Endothelial cell (in vitro differentiated cells): ENCODE measurements around the gene CAPN1. TPM values are rescaled to one million over a fixed set of nuclear protein-coding genes. Genes with fewer than 3 reads are reported as not detected.

ENCODE experiments used
- DNase-seq: peaks from one replicate; pipeline ENCODE4 v3.0.0; 2021; ENCODE audit warnings: low spot score
- H3K27ac Mint-ChIP-seq: one replicate; pipeline ENCODE4 v1.8.0; 2021; ENCODE audit warnings: mixed read lengths, inconsistent platforms; ENCODE audit not compliant: unreplicated experiment
- H3K27me3 Mint-ChIP-seq: one replicate; pipeline ENCODE4 v1.8.0; 2021; ENCODE audit warnings: mild to moderate bottlenecking, moderate library complexity, mixed read lengths, inconsistent platforms; ENCODE audit not compliant: unreplicated experiment
- H3K36me3 Mint-ChIP-seq: one replicate; pipeline ENCODE4 v1.8.0; 2021; ENCODE audit warnings: mild to moderate bottlenecking, low read depth, mixed read lengths, inconsistent platforms; ENCODE audit not compliant: unreplicated experiment
- H3K4me1 Mint-ChIP-seq: one replicate; pipeline ENCODE4 v1.8.0; 2021; ENCODE audit warnings: mild to moderate bottlenecking, mixed read lengths, inconsistent platforms; ENCODE audit not compliant: unreplicated experiment
- H3K4me3 Mint-ChIP-seq: one replicate; pipeline ENCODE4 v1.8.0; 2021; ENCODE audit warnings: mild to moderate bottlenecking, mixed read lengths, inconsistent platforms; ENCODE audit not compliant: unreplicated experiment
- H3K9me3 Mint-ChIP-seq: one replicate; pipeline ENCODE4 v1.8.0; 2021; ENCODE audit warnings: mixed read lengths, inconsistent platforms; ENCODE audit not compliant: unreplicated experiment
- CTCF ChIP-seq: fragments of 200-600 bp; sonication (generic); IDR thresholded peaks from one replicate; pipeline ENCODE4 v1.5.0; 2021; ENCODE audit warnings: antibody characterized with exemption; ENCODE audit not compliant: unreplicated experiment
- total RNA-seq: library from RNA; stranded (reverse); fragmentation: NEBNext Ultra II Directional; extraction: Animal tissue kit (Norgen Biotek cat#: 25700); gene quantifications from one replicate; pipeline ENCODE4 v1.2.1, GENCODE V29; 2021; ENCODE audit not compliant: unreplicated experiment

Gene CAPN1
- total RNA-seq, 1 donor from 2014 or later: 148 TPM

GRCh38 chr11:65211293-65212105 lies 29.8 kb downstream of the CAPN1 start:
- Mint-ChIP-seq H3K27me3 (peaks cover 7% of the 10 kb centered on the region), H3K4me1 (peaks cover 12% of the 10 kb centered on the region), H3K4me3 (no peak overlapping the region), H3K27ac (no peak overlapping the region), H3K9me3 (no peaks in the 10 kb centered on the region), H3K36me3 (peaks cover 30% of the 10 kb centered on the region)
- no peak for TF ChIP-seq CTCF
- no peak for DNase-seq

- Mint-ChIP-seq H3K4me3 (no peak overlapping the region), H3K36me3 (peaks cover 30% of the 10 kb centered on the region), H3K27me3 (peaks cover 6% of the 10 kb centered on the region), H3K9me3 (no peaks in the 10 kb centered on the region), H3K27ac (no peak overlapping the region), H3K4me1 (peaks cover 12% of the 10 kb centered on the region)
- DNase-seq: no peak
- no peak for TF ChIP-seq CTCF
Observed at GRCh38 chr11:65212226-65212801, 30.6 kb downstream of the CAPN1 start.

GRCh38 chr11:65213322-65214211 lies 31.8 kb downstream of the CAPN1 start:
- no peak overlapping the region for H3K27ac Mint-ChIP-seq
- peaks cover 6% of the 10 kb centered on the region for H3K27me3 Mint-ChIP-seq
- H3K4me1 Mint-ChIP-seq: peaks cover 12% of the 10 kb centered on the region
- TF ChIP-seq CTCF: no peak
- peaks cover 24% of the 10 kb centered on the region for H3K36me3 Mint-ChIP-seq
- DNase-seq: no peak
- H3K9me3 Mint-ChIP-seq: no peaks in the 10 kb centered on the region
- no peak overlapping the region for H3K4me3 Mint-ChIP-seq

- no peaks in the 10 kb centered on the region for H3K9me3 Mint-ChIP-seq
- H3K27me3 Mint-ChIP-seq: peaks cover 6% of the 10 kb centered on the region
- TF ChIP-seq CTCF: no peak
- peaks cover 12% of the 10 kb centered on the region for H3K4me1 Mint-ChIP-seq
- peak overlapping the region; percentile 66 for H3K4me3 Mint-ChIP-seq
- peak overlapping the region; percentile 2 for H3K27ac Mint-ChIP-seq
- peaks cover 17% of the 10 kb centered on the region for H3K36me3 Mint-ChIP-seq
- DNase-seq: no peak
Observed at GRCh38 chr11:65214212-65214845, 32.6 kb downstream of the CAPN1 start.
